HG03066 (cell line): Measurements from ENCODE around the gene CHST11.
"Not testable (repeated sequence)": the region's sequence is repeated elsewhere in the genome, so short reads cannot be mapped to it uniquely, and the experiment has no call there.

ENCODE experiments used
- ATAC-seq: cut with Tn5 transposase; IDR thresholded peaks from one replicate; pipeline ENCODE4 v1.9.1; 2021; ENCODE audit warnings: low read depth; ENCODE audit not compliant: unreplicated experiment

Gene CHST11

GRCh38 chr12:104520242-104520900, 63.6 kb downstream of the CHST11 start:
- ATAC-seq = no peak

GRCh38 chr12:104521731-104522130, 65.0 kb downstream of the CHST11 start:
- no peak for ATAC-seq

GRCh38 chr12:104522985-104523722, 66.4 kb downstream of the CHST11 start:
- no peak for ATAC-seq

- no peak for ATAC-seq
These were observed 67.5 kb downstream of the CHST11 start for GRCh38 chr12:104524034-104524832.

GRCh38 chr12:104526320-104526719, 69.6 kb downstream of the CHST11 start:
- no peak for ATAC-seq

- ATAC-seq = no peak
These were observed 70.0 kb downstream of the CHST11 start for GRCh38 chr12:104526751-104527150.

- ATAC-seq = not testable (repeated sequence)
These were observed 70.9 kb downstream of the CHST11 start for GRCh38 chr12:104527653-104528052.

- ATAC-seq = no peak
These were observed 72.6 kb downstream of the CHST11 start for GRCh38 chr12:104529130-104529874.

- ATAC-seq = no peak
These were observed 75.9 kb downstream of the CHST11 start for GRCh38 chr12:104532636-104533035.

GRCh38 chr12:104533134-104533533, 76.4 kb downstream of the CHST11 start:
- ATAC-seq = no peak

- ATAC-seq = no peak
These were observed 77.6 kb downstream of the CHST11 start for GRCh38 chr12:104534162-104534856.

GRCh38 chr12:104534857-104535248, 78.1 kb downstream of the CHST11 start:
- ATAC-seq = no peak

GRCh38 chr12:104535369-104535768, 78.6 kb downstream of the CHST11 start:
- no peak for ATAC-seq

GRCh38 chr12:104536841-104537240, 80.1 kb downstream of the CHST11 start:
- no peak for ATAC-seq

- ATAC-seq = no peak
These were observed 81.3 kb downstream of the CHST11 start for GRCh38 chr12:104538056-104538455.

GRCh38 chr12:104538891-104539462, 82.2 kb downstream of the CHST11 start:
- no peak for ATAC-seq

- no peak for ATAC-seq
These were observed 88.1 kb downstream of the CHST11 start for GRCh38 chr12:104544836-104545235.

GRCh38 chr12:104546575-104546974, 89.8 kb downstream of the CHST11 start:
- ATAC-seq = no peak

- ATAC-seq = no peak
These were observed 90.5 kb downstream of the CHST11 start for GRCh38 chr12:104547235-104547634.
